Gastroesophageal sphincter (tissue), 3 donors: ENCODE results near the gene HNRNPUL1.

Source experiments
- EP300 ChIP-seq: sonication (generic); formaldehyde crosslinking; IDR thresholded peaks from one replicate; pipeline ENCODE4 v1.6.1; 2017; ENCODE audit warnings: antibody characterized with exemption, mild to moderate bottlenecking
- POLR2A ChIP-seq, 2 donors: fragments of 450-650 bp; IDR thresholded peaks; one replicate each; pipeline ENCODE4 v1.6.1; 2017; ENCODE audit warnings: antibody characterized with exemption in 2 of 2, mild to moderate bottlenecking in 2 of 2, moderate library complexity in 1 of 2
- POLR2AphosphoS5 ChIP-seq: sonication (generic); formaldehyde crosslinking; IDR thresholded peaks from one replicate; pipeline ENCODE4 v1.6.1; 2017; ENCODE audit warnings: antibody characterized with exemption
- TF ChIP-seq, protein P1 (sequence below), 4 experiments: fragments of 200-600 bp in 2 of 4; fragments of 450-650 bp in 2 of 4; sonication (generic) in 1 of 4; IDR thresholded peaks; one replicate each; pipeline ENCODE4 v1.5.1; 2017 to 2019; ENCODE audit warnings: antibody characterized with exemption in 4 of 4, mild to moderate bottlenecking in 2 of 4, moderate library complexity in 2 of 4

DNA sequence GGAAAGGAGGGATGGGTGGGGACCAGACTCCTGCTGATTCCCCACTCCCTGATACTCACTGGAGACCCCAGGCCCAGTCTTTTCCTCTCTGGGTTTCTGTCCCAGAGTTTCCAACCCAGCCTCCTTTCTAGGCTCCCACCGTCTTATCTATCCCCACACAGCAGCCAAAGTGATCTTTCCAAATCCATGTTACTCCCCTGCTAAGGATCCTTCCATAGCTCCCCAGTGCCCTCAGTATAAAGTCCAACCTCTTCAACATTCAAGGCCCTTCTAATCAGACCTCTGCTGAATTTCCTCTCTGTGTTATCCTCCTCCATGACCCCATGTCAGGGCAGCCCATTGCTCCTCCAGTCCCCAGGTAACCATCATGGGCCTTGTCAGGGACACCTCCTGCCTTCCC, 90.9 kb downstream of the HNRNPUL1 start:
- TF ChIP-seq POLR2AphosphoS5 (no peak), POLR2A (IDR thresholded peaks at IDR 0.05) (no peak), EP300 (no peak)
- TF ChIP-seq, protein P1, sequence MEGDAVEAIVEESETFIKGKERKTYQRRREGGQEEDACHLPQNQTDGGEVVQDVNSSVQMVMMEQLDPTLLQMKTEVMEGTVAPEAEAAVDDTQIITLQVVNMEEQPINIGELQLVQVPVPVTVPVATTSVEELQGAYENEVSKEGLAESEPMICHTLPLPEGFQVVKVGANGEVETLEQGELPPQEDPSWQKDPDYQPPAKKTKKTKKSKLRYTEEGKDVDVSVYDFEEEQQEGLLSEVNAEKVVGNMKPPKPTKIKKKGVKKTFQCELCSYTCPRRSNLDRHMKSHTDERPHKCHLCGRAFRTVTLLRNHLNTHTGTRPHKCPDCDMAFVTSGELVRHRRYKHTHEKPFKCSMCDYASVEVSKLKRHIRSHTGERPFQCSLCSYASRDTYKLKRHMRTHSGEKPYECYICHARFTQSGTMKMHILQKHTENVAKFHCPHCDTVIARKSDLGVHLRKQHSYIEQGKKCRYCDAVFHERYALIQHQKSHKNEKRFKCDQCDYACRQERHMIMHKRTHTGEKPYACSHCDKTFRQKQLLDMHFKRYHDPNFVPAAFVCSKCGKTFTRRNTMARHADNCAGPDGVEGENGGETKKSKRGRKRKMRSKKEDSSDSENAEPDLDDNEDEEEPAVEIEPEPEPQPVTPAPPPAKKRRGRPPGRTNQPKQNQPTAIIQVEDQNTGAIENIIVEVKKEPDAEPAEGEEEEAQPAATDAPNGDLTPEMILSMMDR (IDR thresholded peaks at IDR 0.05): no peak
